ENCODE data around the gene BCL7C.

BCL7C gene

GRCh38 chr16:30925632-30925987 is 31.7 kb upstream of the BCL7C start:
- H3K27ac ChIP-seq = no peak overlapping the region

DNA sequence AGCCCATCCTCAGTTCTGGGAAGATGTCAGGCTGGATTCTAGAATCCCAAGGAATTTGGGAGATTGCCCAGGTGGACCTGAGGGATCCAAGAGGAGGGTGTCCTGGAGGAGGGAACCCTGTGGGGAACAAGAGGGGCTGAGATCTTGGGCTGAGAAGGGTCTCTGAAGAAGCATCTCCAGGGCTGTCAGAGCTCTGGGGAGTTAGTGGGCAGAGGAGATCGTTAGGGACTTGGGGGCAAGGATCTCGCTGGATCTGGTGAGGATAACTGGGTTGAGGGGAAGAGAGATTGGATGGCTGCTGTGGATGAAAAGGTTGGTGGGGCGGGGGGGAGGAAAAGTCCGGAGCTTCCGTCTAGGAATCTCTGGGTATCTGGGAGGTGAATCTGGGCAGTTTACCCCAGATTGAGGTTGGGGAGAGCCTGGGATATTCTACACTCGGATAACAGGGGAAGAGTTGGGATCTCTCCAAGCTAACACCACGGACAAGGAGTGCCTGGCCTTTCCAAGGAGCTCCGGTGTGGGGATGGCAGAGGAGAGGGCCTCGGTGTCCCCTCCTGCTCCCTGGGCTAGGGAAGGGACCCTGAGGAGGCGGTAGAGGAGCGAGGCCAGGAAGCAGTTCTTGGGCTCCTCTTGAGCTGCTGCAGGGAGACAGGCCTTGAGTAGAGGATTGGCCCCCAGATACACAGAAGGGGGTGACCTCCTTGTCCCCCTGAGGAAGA is 31.2 kb upstream of the BCL7C start:
- H3K27ac ChIP-seq = no peak overlapping the region
- TF ChIP-seq, protein P1, sequence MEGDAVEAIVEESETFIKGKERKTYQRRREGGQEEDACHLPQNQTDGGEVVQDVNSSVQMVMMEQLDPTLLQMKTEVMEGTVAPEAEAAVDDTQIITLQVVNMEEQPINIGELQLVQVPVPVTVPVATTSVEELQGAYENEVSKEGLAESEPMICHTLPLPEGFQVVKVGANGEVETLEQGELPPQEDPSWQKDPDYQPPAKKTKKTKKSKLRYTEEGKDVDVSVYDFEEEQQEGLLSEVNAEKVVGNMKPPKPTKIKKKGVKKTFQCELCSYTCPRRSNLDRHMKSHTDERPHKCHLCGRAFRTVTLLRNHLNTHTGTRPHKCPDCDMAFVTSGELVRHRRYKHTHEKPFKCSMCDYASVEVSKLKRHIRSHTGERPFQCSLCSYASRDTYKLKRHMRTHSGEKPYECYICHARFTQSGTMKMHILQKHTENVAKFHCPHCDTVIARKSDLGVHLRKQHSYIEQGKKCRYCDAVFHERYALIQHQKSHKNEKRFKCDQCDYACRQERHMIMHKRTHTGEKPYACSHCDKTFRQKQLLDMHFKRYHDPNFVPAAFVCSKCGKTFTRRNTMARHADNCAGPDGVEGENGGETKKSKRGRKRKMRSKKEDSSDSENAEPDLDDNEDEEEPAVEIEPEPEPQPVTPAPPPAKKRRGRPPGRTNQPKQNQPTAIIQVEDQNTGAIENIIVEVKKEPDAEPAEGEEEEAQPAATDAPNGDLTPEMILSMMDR (conservative IDR thresholded peaks at IDR 0.05) = no peak
- no peak for TF ChIP-seq ZFX (IDR thresholded peaks at IDR 0.05)

More at GRCh38 chr16:30925632-30925987, 31.7 kb upstream of the BCL7C start:
- TF ChIP-seq, protein P1 (conservative IDR thresholded peaks at IDR 0.05) = no peak
- TF ChIP-seq ZFX (IDR thresholded peaks at IDR 0.05) = no peak

GRCh38 chr16:30924076-30924912 is 30.4 kb upstream of the BCL7C start:
- H3K27ac ChIP-seq = peak overlapping the region; percentile 87
- no peak for TF ChIP-seq ZFX (IDR thresholded peaks at IDR 0.05)
- TF ChIP-seq, protein P1 (conservative IDR thresholded peaks at IDR 0.05) = no peak

GRCh38 chr16:30923554-30924075 is 29.7 kb upstream of the BCL7C start, which contains the start of gene FBXL19:
Gene FBXL19 (plus strand): TSS chr16:30923572. CDS start chr16:30925755, 2,183 bp downstream.
- TF ChIP-seq ZFX (IDR thresholded peaks at IDR 0.05) = no peak
- TF ChIP-seq, protein P1 (conservative IDR thresholded peaks at IDR 0.05) = no peak
- peak within 1 kb of the TSS; percentile 87 for H3K27ac ChIP-seq

DNA sequence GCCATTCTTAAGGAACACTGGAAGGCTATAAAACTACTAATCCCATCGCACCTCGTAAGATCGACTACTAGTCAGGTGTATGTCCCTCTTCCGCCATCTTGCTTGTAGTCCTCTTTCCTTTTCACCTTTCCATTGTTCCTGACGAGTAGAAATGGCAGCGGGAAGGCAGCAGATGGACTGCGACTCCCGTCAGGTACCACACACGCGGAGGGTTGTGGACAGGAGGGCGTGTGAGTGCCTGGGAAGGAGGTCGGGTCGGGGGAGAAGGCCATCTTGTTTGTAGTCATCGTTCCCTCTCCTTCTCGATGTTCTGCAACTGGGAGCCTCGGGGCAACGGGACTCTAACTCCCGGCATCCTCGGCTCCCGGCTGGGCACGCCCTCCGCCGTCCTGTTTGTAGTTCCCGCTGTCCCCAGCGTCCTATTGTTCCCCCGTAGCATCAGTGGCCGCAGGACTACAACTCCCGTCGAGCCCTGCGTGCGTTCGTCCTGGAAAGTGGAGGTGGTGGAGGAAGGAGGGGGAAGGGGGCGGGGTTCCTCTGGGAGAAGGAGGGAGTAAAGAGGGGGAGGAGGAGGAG is 29.2 kb upstream of the BCL7C start:
- peak overlapping the region; percentile 87 for H3K27ac ChIP-seq
- no peak for TF ChIP-seq ZFX (IDR thresholded peaks at IDR 0.05)
- TF ChIP-seq, protein P1 (conservative IDR thresholded peaks at IDR 0.05) = no peak

DNA sequence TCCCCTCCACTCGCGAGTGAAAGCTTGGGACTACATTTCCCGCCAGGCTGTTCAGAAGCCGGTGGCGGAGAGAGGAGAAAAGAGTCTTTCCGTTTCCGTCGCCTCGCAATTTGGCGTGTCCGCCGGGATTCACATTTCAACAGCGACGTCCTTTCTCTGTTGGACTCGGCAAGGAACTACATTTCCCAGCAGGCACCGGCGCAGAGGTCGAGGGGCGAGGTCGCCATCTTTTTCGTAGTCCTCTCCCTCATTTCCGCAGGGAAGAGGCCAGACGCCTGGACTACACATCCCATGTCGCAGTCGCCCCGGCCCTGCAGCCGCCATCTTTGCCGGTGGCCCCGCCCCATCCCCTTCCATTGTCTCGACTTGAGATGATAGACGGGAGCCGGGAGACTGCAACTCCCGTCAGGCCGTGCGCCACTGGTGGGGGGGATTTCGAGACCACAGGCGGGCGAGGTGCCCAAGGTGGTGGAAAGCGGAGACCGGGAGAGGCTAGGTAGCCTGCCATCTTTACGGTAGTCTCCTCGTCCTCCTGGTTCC is 28.6 kb upstream of the BCL7C start:
- TF ChIP-seq, protein P1 (conservative IDR thresholded peaks at IDR 0.05) = no peak
- no peak for TF ChIP-seq ZFX (IDR thresholded peaks at IDR 0.05)
- H3K27ac ChIP-seq = peak overlapping the region; percentile 87

All from C4-2B (cell line).